ENCODE measurements around the gene EFHC1. TPM values are rescaled to one million over a fixed set of nuclear protein-coding genes. Genes with fewer than 3 reads are reported as not detected.

EFHC1 gene
- total RNA-seq, 3 donors from 2014 or later: 26.2 to 55.8 (median 36.7) TPM

- H3K36me3 ChIP-seq: no peaks in the 10 kb centered on the region
- peak overlapping the region; percentile 45 to 57 for H3K27ac ChIP-seq
- H3K27me3 ChIP-seq: no peaks in the 10 kb centered on the region
- no peak overlapping the region for H3K4me3 ChIP-seq
- H3K4me1 ChIP-seq: peaks cover 0 to 11% of the 10 kb centered on the region in 2 donors
- intact Hi-C loops (cut with DNase I; ENCODE audit: low total_unique reads): no loop called here
- no peaks in the 10 kb centered on the region for H3K9me3 ChIP-seq
- no peak for DNase-seq (ENCODE audit: low spot score in 2 of 2)
- TF ChIP-seq CTCF (IDR thresholded peaks at IDR 0.05) (no peak), POLR2A (IDR thresholded peaks at IDR 0.05) (no peak), POLR2AphosphoS5 (IDR thresholded peaks at IDR 0.05) (no peak)
These were observed 78.4 kb downstream of the EFHC1 start for GRCh38 chr6:52498538-52499017.

GRCh38 chr6:52499026-52499425 is 78.9 kb downstream of the EFHC1 start:
- Histone ChIP-seq H3K36me3 (no peaks in the 10 kb centered on the region), H3K27me3 (no peaks in the 10 kb centered on the region), H3K27ac (peak overlapping the region; percentile 45 to 57), H3K4me3 (no peak overlapping the region), H3K9me3 (no peaks in the 10 kb centered on the region), H3K4me1 (peaks cover 0 to 13% of the 10 kb centered on the region in 2 donors)
- no peak for DNase-seq (ENCODE audit: low spot score in 2 of 2)
- intact Hi-C loops (cut with DNase I; ENCODE audit: low total_unique reads): no loop called here
- no peak for TF ChIP-seq CTCF (IDR thresholded peaks at IDR 0.05)
- TF ChIP-seq POLR2AphosphoS5 (IDR thresholded peaks at IDR 0.05): no peak
- TF ChIP-seq POLR2A (IDR thresholded peaks at IDR 0.05): no peak

- TF ChIP-seq POLR2A (IDR thresholded peaks at IDR 0.05) (no peak), CTCF (IDR thresholded peaks at IDR 0.05) (no peak), POLR2AphosphoS5 (IDR thresholded peaks at IDR 0.05) (no peak)
- no peaks in the 10 kb centered on the region for H3K36me3 ChIP-seq
- intact Hi-C loops (cut with DNase I; ENCODE audit: low total_unique reads): loop anchor here (10.0 kb wide), 2 partner anchors 75 kb away; partner anchors contain the start of genes EFHC1 and TRAM2
- no peaks in the 10 kb centered on the region for H3K27me3 ChIP-seq
- H3K4me1 ChIP-seq: peaks cover 3 to 13% of the 10 kb centered on the region in 2 donors
- no peak for DNase-seq (ENCODE audit: low spot score in 2 of 2)
- peak overlapping the region; percentile 45 to 57 for H3K27ac ChIP-seq
- no peak overlapping the region for H3K4me3 ChIP-seq
- H3K9me3 ChIP-seq: no peaks in the 10 kb centered on the region
These were observed 79.6 kb downstream of the EFHC1 start for GRCh38 chr6:52499681-52500236.

GRCh38 chr6:52500238-52501129 is 80.3 kb downstream of the EFHC1 start:
- Histone ChIP-seq H3K4me3 (no peak overlapping the region), H3K36me3 (no peaks in the 10 kb centered on the region), H3K4me1 (peaks cover 3 to 13% of the 10 kb centered on the region in 2 donors), H3K9me3 (no peaks in the 10 kb centered on the region), H3K27me3 (no peaks in the 10 kb centered on the region), H3K27ac (peak overlapping the region; percentile 21 to 57)
- intact Hi-C loops (cut with DNase I; ENCODE audit: low total_unique reads): loop anchor here (10.0 kb wide), 2 partner anchors 74 to 76 kb away; partner anchors contain the start of genes EFHC1 and TRAM2
- DNase-seq (ENCODE audit: low spot score in 2 of 2): peak in 1 of 2 donors; percentile 88
- TF ChIP-seq CTCF (IDR thresholded peaks at IDR 0.05) (no peak), POLR2A (IDR thresholded peaks at IDR 0.05) (no peak), POLR2AphosphoS5 (IDR thresholded peaks at IDR 0.05) (no peak)

All from breast epithelium (tissue), 4 donors.